Globus pallidus (tissue), 1 donor: ENCODE measurements around the gene BTBD16.

Experiments used
- DNase-seq: peaks from one replicate; pipeline ENCODE4 v3.0.0-alpha.2; 2015; ENCODE audit warnings: low spot score

BTBD16 gene

GRCh38 chr10:122294511-122295450 is 23.7 kb downstream of the BTBD16 start:
- DNase-seq = no peak

- no peak for DNase-seq
These were observed 24.3 kb downstream of the BTBD16 start for GRCh38 chr10:122295451-122295809.

GRCh38 chr10:122296363-122297120 is 25.4 kb downstream of the BTBD16 start:
- DNase-seq = no peak

GRCh38 chr10:122297583-122297982 is 26.5 kb downstream of the BTBD16 start:
- DNase-seq = no peak

GRCh38 chr10:122298206-122298597 is 27.1 kb downstream of the BTBD16 start:
- DNase-seq = no peak

GRCh38 chr10:122298598-122299301 is 27.7 kb downstream of the BTBD16 start:
- DNase-seq = peak; percentile 84

- no peak for DNase-seq
These were observed 28.5 kb downstream of the BTBD16 start for GRCh38 chr10:122299423-122300075.

- no peak for DNase-seq
These were observed 30.1 kb downstream of the BTBD16 start for GRCh38 chr10:122301055-122301810.

GRCh38 chr10:122301811-122302115 is 30.7 kb downstream of the BTBD16 start:
- DNase-seq = no peak

GRCh38 chr10:122302315-122302714 is 31.2 kb downstream of the BTBD16 start:
- no peak for DNase-seq

- DNase-seq = peak; percentile 88
These were observed 32.4 kb downstream of the BTBD16 start for GRCh38 chr10:122303271-122304053.

GRCh38 chr10:122304054-122304579 is 33.0 kb downstream of the BTBD16 start:
- no peak for DNase-seq

- DNase-seq = no peak
These were observed 35.2 kb downstream of the BTBD16 start for GRCh38 chr10:122306282-122306681.

GRCh38 chr10:122306744-122307143 is 35.6 kb downstream of the BTBD16 start:
- no peak for DNase-seq

GRCh38 chr10:122307669-122308416 is 36.7 kb downstream of the BTBD16 start:
- DNase-seq = no peak

- DNase-seq = no peak
These were observed 37.5 kb downstream of the BTBD16 start for GRCh38 chr10:122308417-122309141.

- DNase-seq = no peak
These were observed 39.4 kb downstream of the BTBD16 start for GRCh38 chr10:122310311-122311050.

GRCh38 chr10:122311051-122311410 is 39.9 kb downstream of the BTBD16 start:
- no peak for DNase-seq
